ENCODE measurements around the gene ZSCAN20.

ZSCAN20 gene

GRCh38 chr1:33443705-33444180 is 28.7 kb upstream of the ZSCAN20 start:
- DNase-seq (ENCODE audit: low read depth), result no peak

GRCh38 chr1:33445108-33445507 is 27.3 kb upstream of the ZSCAN20 start:
- DNase-seq (ENCODE audit: low read depth), result no peak

GRCh38 chr1:33446590-33446989 is 25.9 kb upstream of the ZSCAN20 start:
- no peak for DNase-seq (ENCODE audit: low read depth)

GRCh38 chr1:33454646-33455282 is 17.7 kb upstream of the ZSCAN20 start:
- no peak for DNase-seq (ENCODE audit: low read depth)

- no peak for DNase-seq (ENCODE audit: low read depth)
Observed at GRCh38 chr1:33455539-33456501, 16.6 kb upstream of the ZSCAN20 start.

- no peak for DNase-seq (ENCODE audit: low read depth)
Observed at GRCh38 chr1:33456502-33456886, 16.0 kb upstream of the ZSCAN20 start.

GRCh38 chr1:33459691-33460090 is 12.8 kb upstream of the ZSCAN20 start:
- no peak for DNase-seq (ENCODE audit: low read depth)

- DNase-seq (ENCODE audit: low read depth), result no peak
Observed at GRCh38 chr1:33460144-33460543, 12.3 kb upstream of the ZSCAN20 start.

- DNase-seq (ENCODE audit: low read depth), result no peak
Observed at GRCh38 chr1:33460947-33461629, 11.4 kb upstream of the ZSCAN20 start.

- no peak for DNase-seq (ENCODE audit: low read depth)
Observed at GRCh38 chr1:33462405-33463164, 9.9 kb upstream of the ZSCAN20 start.

- DNase-seq (ENCODE audit: low read depth), result no peak
Observed at GRCh38 chr1:33464552-33464951, 7.9 kb upstream of the ZSCAN20 start.

- no peak for DNase-seq (ENCODE audit: low read depth)
Observed at GRCh38 chr1:33465316-33465715, 7.1 kb upstream of the ZSCAN20 start.

GRCh38 chr1:33466159-33466558 is 6.3 kb upstream of the ZSCAN20 start:
- DNase-seq (ENCODE audit: low read depth), result no peak

GRCh38 chr1:33468011-33468410 is 4.4 kb upstream of the ZSCAN20 start:
- DNase-seq (ENCODE audit: low read depth), result no peak

GRCh38 chr1:33468531-33468930 is 3.9 kb upstream of the ZSCAN20 start:
- DNase-seq (ENCODE audit: low read depth), result no peak

GRCh38 chr1:33468967-33469366 is 3.5 kb upstream of the ZSCAN20 start:
- no peak for DNase-seq (ENCODE audit: low read depth)

- DNase-seq (ENCODE audit: low read depth), result no peak
Observed at GRCh38 chr1:33469691-33470090, 2.8 kb upstream of the ZSCAN20 start.

- DNase-seq (ENCODE audit: low read depth), result peak; percentile 10
Observed at GRCh38 chr1:33470495-33471012, 1.9 kb upstream of the ZSCAN20 start.

- DNase-seq (ENCODE audit: low read depth), result no peak
Observed at GRCh38 chr1:33471416-33471815, 1.0 kb upstream of the ZSCAN20 start.

GRCh38 chr1:33473900-33474299 is 1.5 kb downstream of the ZSCAN20 start:
- no peak for DNase-seq (ENCODE audit: low read depth)

GRCh38 chr1:33477451-33477850 is 5.0 kb downstream of the ZSCAN20 start:
- DNase-seq (ENCODE audit: low read depth), result no peak

- no peak for DNase-seq (ENCODE audit: low read depth)
Observed at GRCh38 chr1:33482412-33482811, 10.0 kb downstream of the ZSCAN20 start.
